DND-41 (cell line): ENCODE data around the gene OR1K1.

Experiments
- ATAC-seq: fragments of 200-7000 bp; cut with Tn5 transposase; 3 replicates; pipeline ENCODE4 v1.9.1; 2021; ENCODE audit warnings: low read depth; ENCODE audit not compliant: insufficient read depth
- DNase-seq: peaks from one replicate; pipeline ENCODE4 v3.0.0-alpha.2; 2020
- H2AFZ ChIP-seq: 2 replicates; pipeline ENCODE4 v1.6.0; 2012; ENCODE audit warnings: low read depth, low read length
- H3K27ac ChIP-seq: 2 replicates; pipeline ENCODE4 v1.5.1; 2012; ENCODE audit warnings: low read length, inconsistent platforms
- H3K27me3 ChIP-seq: fragments of 200-600 bp; sonication (generic); 2 replicates; pipeline ENCODE4 v1.6.0; 2012; ENCODE audit warnings: low read length, mild to moderate bottlenecking, inconsistent platforms; ENCODE audit not compliant: insufficient read depth, poor library complexity
- H3K36me3 ChIP-seq: 2 replicates; pipeline ENCODE4 v1.5.1; 2012; ENCODE audit warnings: low read length, inconsistent platforms; ENCODE audit not compliant: insufficient read depth
- H3K4me1 ChIP-seq: 2 replicates; pipeline ENCODE4 v1.5.1; 2012; ENCODE audit warnings: mild to moderate bottlenecking, low read length; ENCODE audit not compliant: insufficient read depth
- H3K4me2 ChIP-seq: 2 replicates; pipeline ENCODE4 v1.6.0; 2012; ENCODE audit warnings: mild to moderate bottlenecking, moderate library complexity, low read length, inconsistent platforms; ENCODE audit not compliant: insufficient read depth
- H3K4me3 ChIP-seq, 2 experiments: fragments of 200-600 bp in 1 of 2; shearing (Covaris generic) in 1 of 2; 2 replicates each; pipeline ENCODE4 v1.5.1; 2012 to 2016; ENCODE audit warnings: inconsistent platforms in 2 of 2, low read length in 2 of 2, mild to moderate bottlenecking in 2 of 2, low read depth in 1 of 2, moderate library complexity in 1 of 2
- H3K79me2 ChIP-seq: 2 replicates; pipeline ENCODE4 v1.6.0; 2012; ENCODE audit warnings: low read length, inconsistent platforms; ENCODE audit not compliant: insufficient read depth
- H3K9ac ChIP-seq: 2 replicates; pipeline ENCODE4 v1.6.0; 2012; ENCODE audit warnings: low read depth, mild to moderate bottlenecking, inconsistent platforms, low read length, moderate library complexity
- H3K9me3 ChIP-seq: 2 replicates; pipeline ENCODE4 v1.5.1; 2012; ENCODE audit warnings: low read length, moderate library complexity, mild to moderate bottlenecking, inconsistent platforms; ENCODE audit not compliant: insufficient read depth, severe bottlenecking
- H4K20me1 ChIP-seq: 2 replicates; pipeline ENCODE4 v1.6.0; 2012; ENCODE audit warnings: low read length; ENCODE audit not compliant: insufficient read depth
- EZH2 ChIP-seq: IDR thresholded peaks from 3 replicates; pipeline ENCODE4 v1.6.1; 2012; ENCODE audit warnings: borderline replicate concordance, low read depth, mild to moderate bottlenecking, moderate library complexity, low read length, inconsistent platforms; ENCODE audit not compliant: severe bottlenecking
- TF ChIP-seq, protein P1 (sequence below): IDR thresholded peaks from 2 replicates; pipeline ENCODE4 v1.5.1; 2012; ENCODE audit warnings: borderline replicate concordance, low read length, moderate library complexity, mild to moderate bottlenecking; ENCODE audit not compliant: poor library complexity, severe bottlenecking; ENCODE audit errors: extremely low read depth

The OR1K1 gene

DNA sequence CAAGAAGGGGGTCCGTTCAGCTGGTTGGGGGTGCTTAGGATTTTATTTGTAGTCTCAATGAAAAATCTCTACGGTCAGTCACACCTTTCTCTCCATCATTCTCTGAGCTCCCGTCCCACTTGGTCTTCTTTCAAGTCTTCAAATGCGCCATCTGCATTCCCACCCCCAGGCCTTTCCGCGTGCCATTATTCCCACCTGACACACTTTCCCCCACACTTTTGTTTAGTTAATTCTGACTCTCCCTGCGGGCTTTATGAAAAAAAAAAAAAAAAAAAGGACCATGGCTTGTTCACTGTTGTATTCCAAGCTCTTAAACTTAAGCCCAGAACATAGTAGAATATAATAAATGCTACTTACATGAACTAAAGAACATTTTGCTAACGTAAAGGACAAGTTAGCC lies 22.9 kb upstream of the OR1K1 start:
- Histone ChIP-seq H3K4me2 (no peak overlapping the region), H3K4me3 (no peak overlapping the region), H3K4me1 (no peaks in the 10 kb centered on the region), H3K79me2 (no peaks in the 10 kb centered on the region), H4K20me1 (no peaks in the 10 kb centered on the region), H3K9me3 (no peaks in the 10 kb centered on the region), H3K27me3 (peaks cover 7% of the 10 kb centered on the region), H3K27ac (no peak overlapping the region), H3K9ac (no peak overlapping the region), H2AFZ (no peak overlapping the region), H3K36me3 (no peaks in the 10 kb centered on the region)
- DNase-seq (no peak), ATAC-seq (no peak)
- TF ChIP-seq, protein P1, sequence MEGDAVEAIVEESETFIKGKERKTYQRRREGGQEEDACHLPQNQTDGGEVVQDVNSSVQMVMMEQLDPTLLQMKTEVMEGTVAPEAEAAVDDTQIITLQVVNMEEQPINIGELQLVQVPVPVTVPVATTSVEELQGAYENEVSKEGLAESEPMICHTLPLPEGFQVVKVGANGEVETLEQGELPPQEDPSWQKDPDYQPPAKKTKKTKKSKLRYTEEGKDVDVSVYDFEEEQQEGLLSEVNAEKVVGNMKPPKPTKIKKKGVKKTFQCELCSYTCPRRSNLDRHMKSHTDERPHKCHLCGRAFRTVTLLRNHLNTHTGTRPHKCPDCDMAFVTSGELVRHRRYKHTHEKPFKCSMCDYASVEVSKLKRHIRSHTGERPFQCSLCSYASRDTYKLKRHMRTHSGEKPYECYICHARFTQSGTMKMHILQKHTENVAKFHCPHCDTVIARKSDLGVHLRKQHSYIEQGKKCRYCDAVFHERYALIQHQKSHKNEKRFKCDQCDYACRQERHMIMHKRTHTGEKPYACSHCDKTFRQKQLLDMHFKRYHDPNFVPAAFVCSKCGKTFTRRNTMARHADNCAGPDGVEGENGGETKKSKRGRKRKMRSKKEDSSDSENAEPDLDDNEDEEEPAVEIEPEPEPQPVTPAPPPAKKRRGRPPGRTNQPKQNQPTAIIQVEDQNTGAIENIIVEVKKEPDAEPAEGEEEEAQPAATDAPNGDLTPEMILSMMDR = no peak
- TF ChIP-seq EZH2 = no peak

DNA sequence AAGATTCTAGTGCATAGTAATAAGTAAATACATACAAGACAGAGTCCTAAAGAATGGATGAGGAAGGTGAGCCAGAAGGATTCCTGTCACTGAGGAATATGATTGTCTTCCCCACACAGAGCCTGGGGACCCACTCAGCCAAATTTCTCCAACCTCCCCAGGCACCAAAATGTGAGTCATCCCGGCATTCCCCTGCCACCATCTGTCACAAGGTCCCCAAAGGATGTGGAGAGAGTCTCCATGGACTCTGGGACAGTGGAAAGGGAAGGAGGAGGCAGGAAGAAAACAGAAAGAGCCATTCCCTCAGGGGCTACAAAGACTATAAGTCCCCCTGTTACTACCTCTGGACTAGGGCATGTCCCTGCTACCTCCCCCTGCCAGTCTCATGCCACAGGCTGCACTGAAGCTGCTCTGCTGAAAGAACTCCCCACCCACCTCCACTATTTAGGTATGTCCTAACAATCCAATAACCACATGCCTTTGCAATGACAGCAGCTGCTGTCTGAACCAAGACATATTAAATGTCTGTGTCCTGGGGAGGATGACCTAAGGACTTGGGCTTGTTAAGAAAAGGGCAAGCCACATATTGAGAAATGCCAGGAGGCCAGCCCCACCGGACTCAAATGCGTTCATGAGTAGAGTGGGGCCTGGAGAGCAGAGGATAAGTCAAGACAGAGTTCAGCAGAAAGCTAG lies 21.8 kb upstream of the OR1K1 start:
- peaks cover 7% of the 10 kb centered on the region for H3K27me3 ChIP-seq
- no peak overlapping the region for H3K27ac ChIP-seq
- no peaks in the 10 kb centered on the region for H3K36me3 ChIP-seq
- H3K4me2 ChIP-seq = no peak overlapping the region
- no peaks in the 10 kb centered on the region for H4K20me1 ChIP-seq
- no peaks in the 10 kb centered on the region for H3K9me3 ChIP-seq
- H3K4me3 ChIP-seq = no peak overlapping the region
- no peak overlapping the region for H2AFZ ChIP-seq
- DNase-seq (no peak), ATAC-seq (no peak)
- TF ChIP-seq, protein P1 = no peak
- no peak overlapping the region for H3K9ac ChIP-seq
- no peaks in the 10 kb centered on the region for H3K79me2 ChIP-seq
- H3K4me1 ChIP-seq = no peaks in the 10 kb centered on the region

DNA sequence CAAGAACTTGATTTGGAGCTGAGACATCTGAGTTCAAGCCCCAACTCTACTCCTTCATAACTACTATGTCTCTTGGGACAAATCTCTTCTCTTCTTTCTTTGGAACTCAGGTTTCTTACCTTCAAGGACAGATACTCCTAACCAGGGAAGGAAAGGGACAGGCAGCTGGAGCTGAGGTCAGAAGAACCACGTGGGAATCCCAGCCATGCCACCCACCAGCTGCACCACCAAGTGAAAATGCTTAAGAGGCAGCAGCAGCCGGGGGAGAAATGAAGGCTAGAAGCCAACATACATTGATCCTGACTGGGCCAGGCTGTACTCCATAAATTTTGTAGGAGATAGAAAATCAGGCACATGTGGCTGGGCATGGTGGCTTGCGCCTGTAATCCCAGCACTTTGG lies 20.7 kb upstream of the OR1K1 start:
- Histone ChIP-seq H2AFZ (no peak overlapping the region), H3K27me3 (peaks cover 7% of the 10 kb centered on the region), H3K79me2 (no peaks in the 10 kb centered on the region), H3K4me2 (no peak overlapping the region), H3K4me1 (no peaks in the 10 kb centered on the region), H3K27ac (no peak overlapping the region), H3K4me3 (no peak overlapping the region), H4K20me1 (no peaks in the 10 kb centered on the region), H3K36me3 (no peaks in the 10 kb centered on the region), H3K9ac (no peak overlapping the region), H3K9me3 (no peaks in the 10 kb centered on the region)
- no peak for DNase-seq
- no peak for TF ChIP-seq EZH2
- TF ChIP-seq, protein P1 = no peak
- no peak for ATAC-seq

DNA sequence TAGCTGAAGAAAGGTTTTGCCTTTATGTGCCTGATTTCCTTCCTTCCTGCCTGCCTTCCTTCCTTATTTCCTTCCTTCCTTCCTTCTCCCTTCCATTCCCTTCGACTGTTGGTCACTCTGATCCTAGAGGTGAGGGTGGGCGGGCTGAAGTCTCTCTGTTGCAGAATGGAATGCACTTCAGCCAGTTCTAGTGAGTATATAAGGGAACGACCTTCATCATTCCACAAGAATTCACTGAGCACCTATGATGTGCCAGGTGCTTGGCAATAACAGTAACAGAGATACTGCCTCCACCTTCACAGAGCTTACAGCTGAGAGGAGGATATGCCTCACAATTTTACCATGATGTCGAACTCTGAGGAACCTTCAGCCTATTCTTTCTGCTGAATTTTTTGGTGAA lies 19.9 kb upstream of the OR1K1 start:
- no peak overlapping the region for H3K27ac ChIP-seq
- no peaks in the 10 kb centered on the region for H3K36me3 ChIP-seq
- no peak for ATAC-seq
- DNase-seq = no peak
- no peak overlapping the region for H2AFZ ChIP-seq
- TF ChIP-seq, protein P1 = no peak
- TF ChIP-seq EZH2 = no peak
- H3K4me3 ChIP-seq = no peak overlapping the region
- no peaks in the 10 kb centered on the region for H3K9me3 ChIP-seq
- H3K9ac ChIP-seq = no peak overlapping the region
- H3K27me3 ChIP-seq = peaks cover 5% of the 10 kb centered on the region
- no peak overlapping the region for H3K4me2 ChIP-seq
- H4K20me1 ChIP-seq = no peaks in the 10 kb centered on the region
- H3K4me1 ChIP-seq = no peaks in the 10 kb centered on the region
- H3K79me2 ChIP-seq = no peaks in the 10 kb centered on the region
